Body of pancreas (tissue), 4 donors: ENCODE measurements around the gene CELSR1. TPM values are rescaled to one million over a fixed set of nuclear protein-coding genes. Genes with fewer than 3 reads are reported as not detected.

Source experiments
- ATAC-seq: fragments of 150-250 bp; one replicate; pipeline ENCODE4 v1.9.1; 2016
- DNase-seq, 4 donors: peaks; one replicate each; pipeline ENCODE4 v3.0.0-alpha.2; 2019
- H3K27ac ChIP-seq, 4 donors: fragments of 200-600 bp; sonication (generic); 1 replicate in 3 of 4; 2 replicates in 1 of 4; pipeline versions ENCODE4 v1.5.1 to v1.6.1; 2016 to 2019; ENCODE audit warnings: mild to moderate bottlenecking in 1 of 4, mixed read lengths in 1 of 4, moderate library complexity in 1 of 4
- H3K27me3 ChIP-seq, 2 donors: fragments of 200-600 bp; sonication (generic); one replicate each; pipeline ENCODE4 v1.6.0; 2016; ENCODE audit warnings: mild to moderate bottlenecking in 1 of 2
- H3K36me3 ChIP-seq, 2 donors: fragments of 200-600 bp; sonication (generic); replicated peaks in 1 of 2; 2 replicates each; pipeline ENCODE4 v1.5.1; 2016; ENCODE audit warnings: low read depth in 2 of 2; ENCODE audit not compliant: insufficient read depth in 1 of 2
- H3K4me1 ChIP-seq: fragments of 200-600 bp; sonication (generic); one replicate; pipeline ENCODE4 v1.6.0; 2016
- H3K4me3 ChIP-seq, 2 donors: fragments of 200-600 bp; sonication (generic); 1 replicate in 1 of 2; 2 replicates in 1 of 2; pipeline ENCODE4 v1.5.1; 2016 to 2019
- H3K9me3 ChIP-seq, 3 donors: fragments of 200-600 bp; sonication (generic); 1 replicate in 2 of 3; 2 replicates in 1 of 3; pipeline ENCODE4 v1.5.1; 2016
- POLR2A ChIP-seq, 3 donors: fragments of 450-650 bp; IDR thresholded peaks; one replicate each; pipeline ENCODE4 v1.6.1; 2016; ENCODE audit warnings: antibody characterized with exemption in 3 of 3, mild to moderate bottlenecking in 2 of 3
- WGBS, 2 donors: methylation state at CpG; one replicate each; pipeline ENCODE4 v1.1.5; 2017; 5-methylcytosine and 5-hydroxymethylcytosine counted together
- intact Hi-C: fragments of 100-400 bp; cut with DNase I; formaldehyde crosslinking; loops from one replicate; pipeline ENCODE4 v1.15.1; 2023
- total RNA-seq, 2 donors: library from RNA; depleted of rRNA; stranded (reverse); fragments of >200 nt; gene quantifications; one replicate each; pipeline ENCODE4 v1.1.0, GENCODE V29; 2016
- TF ChIP-seq, protein P1 (sequence below), 7 experiments: fragments of 450-650 bp in 4 of 7; fragments of 200-600 bp in 3 of 7; sonication (generic) in 3 of 7; IDR thresholded peaks; one replicate each; pipeline ENCODE4 v1.5.1; 2016 to 2019; ENCODE audit warnings: antibody characterized with exemption in 7 of 7

The CELSR1 gene
- total RNA-seq, 2 donors from 2014 or later = 0.66 to 3.6 TPM

DNA sequence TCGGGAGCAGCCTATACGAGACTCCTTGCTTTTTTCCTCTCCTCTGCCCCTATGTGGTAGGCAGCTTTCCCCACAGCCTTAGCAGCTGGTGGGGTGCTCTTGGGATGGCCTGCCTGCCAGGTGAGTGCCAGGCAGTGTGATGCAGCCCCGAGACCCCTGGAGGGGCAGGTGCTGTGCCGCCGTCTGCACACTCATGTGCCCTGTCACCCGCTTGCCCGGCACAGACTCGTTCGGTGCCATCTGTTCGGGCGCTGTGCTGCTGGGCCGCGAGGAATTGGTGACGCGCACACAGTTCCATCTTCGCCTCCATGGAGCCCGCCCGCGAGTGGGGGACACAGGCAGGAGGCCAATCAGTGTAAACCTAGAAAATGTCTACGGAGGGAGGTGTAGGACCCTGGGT, 186.8 kb downstream of the CELSR1 start:
- no peaks in the 10 kb centered on the region for H3K27me3 ChIP-seq
- 88 to 93% methylated on average over 12 to 18 of the region's 20 CpGs for WGBS, 2 donors
- H3K4me3 ChIP-seq = no peak overlapping the region
- peaks cover 9 to 11% of the 10 kb centered on the region in 2 donors for H3K36me3 ChIP-seq
- DNase-seq (no peak), ATAC-seq (no peak)
- H3K9me3 ChIP-seq = no peaks in the 10 kb centered on the region
- TF ChIP-seq, protein P1, sequence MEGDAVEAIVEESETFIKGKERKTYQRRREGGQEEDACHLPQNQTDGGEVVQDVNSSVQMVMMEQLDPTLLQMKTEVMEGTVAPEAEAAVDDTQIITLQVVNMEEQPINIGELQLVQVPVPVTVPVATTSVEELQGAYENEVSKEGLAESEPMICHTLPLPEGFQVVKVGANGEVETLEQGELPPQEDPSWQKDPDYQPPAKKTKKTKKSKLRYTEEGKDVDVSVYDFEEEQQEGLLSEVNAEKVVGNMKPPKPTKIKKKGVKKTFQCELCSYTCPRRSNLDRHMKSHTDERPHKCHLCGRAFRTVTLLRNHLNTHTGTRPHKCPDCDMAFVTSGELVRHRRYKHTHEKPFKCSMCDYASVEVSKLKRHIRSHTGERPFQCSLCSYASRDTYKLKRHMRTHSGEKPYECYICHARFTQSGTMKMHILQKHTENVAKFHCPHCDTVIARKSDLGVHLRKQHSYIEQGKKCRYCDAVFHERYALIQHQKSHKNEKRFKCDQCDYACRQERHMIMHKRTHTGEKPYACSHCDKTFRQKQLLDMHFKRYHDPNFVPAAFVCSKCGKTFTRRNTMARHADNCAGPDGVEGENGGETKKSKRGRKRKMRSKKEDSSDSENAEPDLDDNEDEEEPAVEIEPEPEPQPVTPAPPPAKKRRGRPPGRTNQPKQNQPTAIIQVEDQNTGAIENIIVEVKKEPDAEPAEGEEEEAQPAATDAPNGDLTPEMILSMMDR (IDR thresholded peaks at IDR 0.05) = no peak
- TF ChIP-seq POLR2A (IDR thresholded peaks at IDR 0.05) = no peak
- intact Hi-C loops = no loop called here
- H3K27ac ChIP-seq = peak overlapping the region in 3 of 4 donors; percentile 25 to 82 (median 53)
- peaks cover 90% of the 10 kb centered on the region for H3K4me1 ChIP-seq

DNA sequence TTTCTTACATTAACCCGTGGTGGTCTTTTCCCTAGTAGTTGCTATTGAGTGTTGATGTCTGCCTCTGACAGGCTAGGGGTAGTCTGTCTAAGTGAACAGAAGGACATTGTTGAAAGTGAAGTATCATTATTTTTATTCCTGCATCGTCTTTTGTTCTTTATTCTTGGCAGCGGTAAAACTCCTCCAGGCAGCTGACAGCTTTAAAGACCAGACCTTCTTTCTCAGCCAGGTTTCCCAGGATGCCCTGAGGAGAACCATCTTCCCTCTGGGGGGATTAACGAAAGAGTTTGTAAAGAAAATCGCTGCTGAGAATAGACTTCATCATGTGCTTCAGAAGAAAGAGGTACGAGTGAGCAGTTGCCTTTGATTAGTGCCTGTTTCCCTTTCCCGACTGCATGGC, 187.3 kb downstream of the CELSR1 start:
- 53 to 57% methylated on average over 7 of the region's 7 CpGs for WGBS, 2 donors
- H3K27me3 ChIP-seq = no peaks in the 10 kb centered on the region
- H3K9me3 ChIP-seq = no peaks in the 10 kb centered on the region
- DNase-seq (no peak), ATAC-seq (no peak)
- H3K4me1 ChIP-seq = peaks cover 90% of the 10 kb centered on the region
- TF ChIP-seq, protein P1 (IDR thresholded peaks at IDR 0.05) = no peak
- TF ChIP-seq POLR2A (IDR thresholded peaks at IDR 0.05) = no peak
- intact Hi-C loops = no loop called here
- peak overlapping the region; percentile 25 to 82 (median 66) for H3K27ac ChIP-seq
- peaks cover 9 to 11% of the 10 kb centered on the region in 2 donors for H3K36me3 ChIP-seq
- no peak overlapping the region for H3K4me3 ChIP-seq

DNA sequence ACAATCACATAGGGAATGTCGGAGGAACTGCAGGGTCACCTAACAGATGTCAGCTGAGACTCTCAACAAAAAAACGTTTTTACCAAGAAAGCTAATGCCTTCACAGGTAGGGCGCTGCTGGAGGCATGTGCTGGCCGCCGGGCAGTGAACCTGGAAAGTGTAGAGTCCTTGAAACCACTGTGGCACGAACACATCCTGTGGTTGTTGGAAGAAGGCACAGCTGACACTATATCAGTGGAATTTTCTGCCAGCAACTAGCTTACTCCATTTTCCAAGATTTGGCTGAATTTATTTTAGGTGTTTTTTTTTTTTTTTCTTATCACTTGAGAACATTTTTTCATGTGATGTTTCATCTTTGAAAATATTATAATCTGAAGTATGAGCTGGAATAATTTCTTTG, 187.7 kb downstream of the CELSR1 start:
- intact Hi-C loops = no loop called here
- WGBS, 2 donors = 23 to 31% methylated on average over 6 of the region's 6 CpGs
- Histone ChIP-seq H3K4me3 (no peak overlapping the region), H3K4me1 (peaks cover 85% of the 10 kb centered on the region), H3K27ac (peak overlapping the region; percentile 53 to 82 (median 75)), H3K36me3 (peaks cover 9 to 12% of the 10 kb centered on the region in 2 donors), H3K9me3 (no peaks in the 10 kb centered on the region), H3K27me3 (no peaks in the 10 kb centered on the region)
- TF ChIP-seq, protein P1 (IDR thresholded peaks at IDR 0.05) = no peak
- no peak for TF ChIP-seq POLR2A (IDR thresholded peaks at IDR 0.05)
- DNase-seq = peak in 3 of 4 donors; percentile 67 to 69 (median 67)
- ATAC-seq = peak; percentile 20

DNA sequence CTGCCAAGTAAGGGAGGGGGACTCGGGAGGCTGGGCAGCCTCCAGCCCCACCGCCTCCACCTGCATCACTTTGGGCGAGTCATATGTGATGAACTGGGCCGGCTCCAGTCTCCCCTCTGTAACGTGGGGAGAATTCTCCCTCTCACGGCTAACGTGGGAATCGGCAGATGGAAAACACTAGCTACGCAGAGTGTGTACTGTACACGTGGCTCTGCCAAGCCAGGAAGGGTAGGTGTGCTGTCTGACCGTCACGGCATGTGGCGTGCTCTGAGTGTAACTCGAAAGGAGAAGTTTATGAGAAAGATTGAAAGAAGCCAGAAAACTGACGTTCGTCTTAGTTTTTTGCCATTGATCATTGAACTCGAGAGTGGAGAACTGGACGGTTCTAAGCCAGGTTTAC, 188.2 kb downstream of the CELSR1 start:
- ATAC-seq = peak; percentile 61
- DNase-seq = peak; percentile 75 to 84 (median 82)
- peaks cover 9 to 12% of the 10 kb centered on the region in 2 donors for H3K36me3 ChIP-seq

More for the DNA sequence above, 188.2 kb downstream of the CELSR1 start:
- 27 to 36% methylated on average over 13 to 18 of the region's 18 CpGs for whole genome bisulfite sequencing, 2 donors
- intact Hi-C loops = no loop called here
- Histone ChIP-seq H3K9me3 (no peaks in the 10 kb centered on the region), H3K4me3 (no peak overlapping the region), H3K27me3 (no peaks in the 10 kb centered on the region), H3K27ac (peak overlapping the region; percentile 53 to 82 (median 75)), H3K4me1 (peaks cover 81% of the 10 kb centered on the region)
- TF ChIP-seq, protein P1 (IDR thresholded peaks at IDR 0.05) = peak in 2 of 7 experiments; percentile 21 to 29
- TF ChIP-seq POLR2A (IDR thresholded peaks at IDR 0.05) = peak in 1 of 3 donors; percentile 11
